Measurements from ENCODE around the gene MAEL.

DNA sequence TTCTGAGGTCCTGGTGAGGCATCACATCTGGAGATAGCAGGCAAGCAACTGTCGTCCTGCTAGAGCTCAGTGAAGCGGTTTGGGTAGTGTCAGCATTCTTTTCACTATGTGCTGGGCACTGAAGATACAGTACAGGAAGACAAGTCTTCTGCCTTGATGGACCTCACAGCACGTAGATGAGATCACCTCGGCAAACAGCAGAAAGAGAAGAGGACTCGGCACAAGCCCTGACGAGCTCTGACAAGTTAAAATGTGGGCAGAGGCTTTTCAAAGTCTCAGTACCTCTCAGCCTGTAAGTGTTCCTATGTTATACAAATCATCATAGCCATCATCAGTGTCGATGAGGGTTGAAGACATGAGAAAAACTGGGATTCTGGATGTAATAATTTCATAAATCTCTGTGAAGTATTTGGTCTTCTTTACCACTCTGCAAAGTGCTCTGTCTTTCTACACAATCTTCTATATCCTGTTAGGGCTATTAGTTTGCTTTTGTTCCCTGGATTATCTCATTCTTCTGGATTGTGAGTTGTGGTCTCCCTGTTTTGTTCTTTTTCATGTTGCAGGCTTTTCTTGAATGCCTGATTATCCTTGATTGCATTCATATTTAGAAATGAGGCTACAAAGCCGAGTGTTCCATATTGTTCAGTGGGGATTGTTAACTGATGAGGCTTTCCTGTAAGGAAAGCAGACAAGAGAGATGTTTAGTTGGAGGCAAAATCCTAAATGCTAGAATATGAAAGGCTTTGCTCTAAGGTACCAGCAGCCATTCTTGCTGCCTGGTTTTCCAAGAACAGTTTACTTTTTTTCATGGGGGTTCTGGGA, 24.2 kb downstream of the MAEL start:
- TF ChIP-seq, protein P1, sequence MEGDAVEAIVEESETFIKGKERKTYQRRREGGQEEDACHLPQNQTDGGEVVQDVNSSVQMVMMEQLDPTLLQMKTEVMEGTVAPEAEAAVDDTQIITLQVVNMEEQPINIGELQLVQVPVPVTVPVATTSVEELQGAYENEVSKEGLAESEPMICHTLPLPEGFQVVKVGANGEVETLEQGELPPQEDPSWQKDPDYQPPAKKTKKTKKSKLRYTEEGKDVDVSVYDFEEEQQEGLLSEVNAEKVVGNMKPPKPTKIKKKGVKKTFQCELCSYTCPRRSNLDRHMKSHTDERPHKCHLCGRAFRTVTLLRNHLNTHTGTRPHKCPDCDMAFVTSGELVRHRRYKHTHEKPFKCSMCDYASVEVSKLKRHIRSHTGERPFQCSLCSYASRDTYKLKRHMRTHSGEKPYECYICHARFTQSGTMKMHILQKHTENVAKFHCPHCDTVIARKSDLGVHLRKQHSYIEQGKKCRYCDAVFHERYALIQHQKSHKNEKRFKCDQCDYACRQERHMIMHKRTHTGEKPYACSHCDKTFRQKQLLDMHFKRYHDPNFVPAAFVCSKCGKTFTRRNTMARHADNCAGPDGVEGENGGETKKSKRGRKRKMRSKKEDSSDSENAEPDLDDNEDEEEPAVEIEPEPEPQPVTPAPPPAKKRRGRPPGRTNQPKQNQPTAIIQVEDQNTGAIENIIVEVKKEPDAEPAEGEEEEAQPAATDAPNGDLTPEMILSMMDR (IDR thresholded peaks at IDR 0.05): no peak
- TF ChIP-seq EZH2 (IDR thresholded peaks at IDR 0.05; ENCODE audit: borderline replicate concordance, insufficient read depth, low read depth, low read length, poor library complexity, severe bottlenecking): no peak

Data from B cell (primary cell).